PFSK-1 (cell line): Measurements from ENCODE around the gene SLC39A11.

ENCODE experiments used
- FOXP2 ChIP-seq: optimal IDR thresholded peaks from 2 replicates; pipeline ENCODE3; 2011; ENCODE audit warnings: borderline replicate concordance, control low read depth, inconsistent platforms; ENCODE audit not compliant: insufficient read depth; ENCODE audit errors: extremely low read length, extremely low read depth
- REST ChIP-seq, 2 experiments: IDR thresholded peaks; 2 replicates each; pipeline versions ENCODE4 v1.6.1 to v1.8.0; 2011 to 2012; ENCODE audit warnings: low read depth in 2 of 2, low read length in 2 of 2, control low read depth in 1 of 2, inconsistent platforms in 1 of 2, mild to moderate bottlenecking in 1 of 2, moderate library complexity in 1 of 2; ENCODE audit not compliant: insufficient read depth in 1 of 2

- TF ChIP-seq REST (IDR thresholded peaks at IDR 0.05; ENCODE audit: insufficient read depth in 1 of 2, low read depth in 2 of 2, low read length in 2 of 2), result no peak
- no peak for TF ChIP-seq FOXP2
Measured at GRCh38 chr17:73093286-73093685, 798 bp upstream of the SLC39A11 start.
